IMR-90 (cell line): ENCODE measurements around the gene ALDH1A2. TPM values are rescaled to one million over a fixed set of nuclear protein-coding genes. Genes with fewer than 3 reads are reported as not detected.

Experiments
- ATAC-seq: fragments of 200-7000 bp; cut with Tn5 transposase; 2 replicates; pipeline ENCODE4 v1.9.1; 2020; ENCODE audit warnings: low read depth, mild to moderate bottlenecking, moderate library complexity
- BruUV-seq: library from RNA; stranded (reverse); fragments of 400-500 nt; replicated peaks from 2 replicates; lab custom pipeline; 2021; lab: Mats Ljungman, UMichigan
- CTCF ChIA-PET: fragments of 300-600 bp; formaldehyde crosslinking; extraction: SDS; loops from one replicate; lab custom pipeline; 2021; ENCODE audit warnings: antibody characterized with exemption; lab: Yijun Ruan, JAX
- POLR2A ChIA-PET: fragments of 300-600 bp; sonication (Branson Sonifier 250); formaldehyde crosslinking; loops from one replicate; lab custom pipeline; 2022; ENCODE audit warnings: antibody characterized with exemption; ENCODE audit not compliant: unreplicated experiment; lab: Charles Lee
- DNase-seq: peaks from one replicate; pipeline ENCODE4 v3.0.0; 2013
- H2AFZ ChIP-seq: replicated peaks from 2 replicates; pipeline ENCODE3; 2013; ENCODE audit warnings: low read length, mild to moderate bottlenecking; ENCODE audit not compliant: poor library complexity
- H2AK5ac ChIP-seq: 2 replicates; pipeline ENCODE4 v1.6.1; 2013; ENCODE audit warnings: low read depth, low read length, inconsistent platforms
- H2AK9ac ChIP-seq: replicated peaks from 2 replicates; pipeline ENCODE3; 2013; ENCODE audit warnings: mild to moderate bottlenecking, low read depth, low read length, moderate library complexity; ENCODE audit not compliant: poor library complexity
- H2BK120ac ChIP-seq: 2 replicates; pipeline ENCODE4 v1.6.1; 2013; ENCODE audit warnings: low read depth, low read length, inconsistent platforms
- H2BK15ac ChIP-seq: 3 replicates; pipeline ENCODE4 v1.6.1; 2013; ENCODE audit warnings: low read depth, low read length, inconsistent platforms
- H2BK20ac ChIP-seq: 2 replicates; pipeline ENCODE4 v1.6.1; 2013; ENCODE audit warnings: low read depth, mild to moderate bottlenecking, inconsistent platforms, low read length, moderate library complexity
- H2BK5ac ChIP-seq: 2 replicates; pipeline ENCODE4 v1.6.1; 2013; ENCODE audit warnings: mild to moderate bottlenecking, low read depth, low read length, inconsistent platforms; ENCODE audit not compliant: poor library complexity, severe bottlenecking
- H3K14ac ChIP-seq: replicated peaks from 2 replicates; pipeline ENCODE4 v1.6.1; 2013; ENCODE audit warnings: low read depth, low read length, inconsistent platforms
- H3K18ac ChIP-seq: 2 replicates; pipeline ENCODE4 v1.6.1; 2013; ENCODE audit warnings: low read depth, low read length, control low read depth
- H3K23ac ChIP-seq: 2 replicates; pipeline ENCODE4 v1.6.1; 2013; ENCODE audit warnings: low read depth, low read length, inconsistent platforms
- H3K27ac ChIP-seq: 2 replicates; pipeline ENCODE4 v1.5.1; 2013; ENCODE audit warnings: mild to moderate bottlenecking, control low read depth, low read length; ENCODE audit not compliant: insufficient read depth
- H3K27me3 ChIP-seq: 2 replicates; pipeline ENCODE4 v1.6.1; 2013; ENCODE audit warnings: low read length; ENCODE audit not compliant: control insufficient read depth, insufficient read depth
- H3K36me3 ChIP-seq: 2 replicates; pipeline ENCODE4 v1.6.1; 2013; ENCODE audit warnings: low read length, mixed read lengths; ENCODE audit not compliant: control insufficient read depth, insufficient read depth
- H3K4ac ChIP-seq: 2 replicates; pipeline ENCODE4 v1.6.1; 2013; ENCODE audit warnings: low read depth, low read length, inconsistent platforms
- H3K4me1 ChIP-seq: 2 replicates; pipeline ENCODE4 v1.6.1; 2013; ENCODE audit warnings: low read length, mixed read lengths; ENCODE audit not compliant: control insufficient read depth, insufficient read depth
- H3K4me2 ChIP-seq: 2 replicates; pipeline ENCODE4 v1.6.1; 2013; ENCODE audit warnings: low read depth, mild to moderate bottlenecking, control low read depth, low read length, moderate library complexity
- H3K4me3 ChIP-seq: 2 replicates; pipeline ENCODE4 v1.5.1; 2013; ENCODE audit warnings: low read depth, mild to moderate bottlenecking, control low read depth, low read length, moderate library complexity; ENCODE audit not compliant: insufficient read depth
- H3K56ac ChIP-seq: 2 replicates; pipeline ENCODE4 v1.6.1; 2013; ENCODE audit warnings: low read length, inconsistent platforms; ENCODE audit not compliant: insufficient read depth; ENCODE audit errors: extremely low read depth
- H3K79me1 ChIP-seq, 2 experiments: 2 replicates each; pipeline ENCODE4 v1.6.1; 2013; ENCODE audit warnings: low read length in 2 of 2, inconsistent platforms in 1 of 2, low read depth in 1 of 2
- H3K9ac ChIP-seq: 2 replicates; pipeline ENCODE4 v1.6.1; 2013; ENCODE audit warnings: low read depth, low read length, control low read depth
- H3K9me1 ChIP-seq: 2 replicates; pipeline ENCODE4 v1.6.1; 2013; ENCODE audit warnings: low read length, inconsistent platforms; ENCODE audit not compliant: insufficient read depth
- H3K9me3 ChIP-seq: 2 replicates; pipeline ENCODE4 v1.6.1; 2013; ENCODE audit warnings: low read length; ENCODE audit not compliant: control insufficient read depth, insufficient read depth
- H4K20me1 ChIP-seq: 2 replicates; pipeline ENCODE4 v1.6.1; 2013; ENCODE audit warnings: low read length, inconsistent platforms; ENCODE audit not compliant: insufficient read depth
- H4K5ac ChIP-seq: 2 replicates; pipeline ENCODE4 v1.6.1; 2013; ENCODE audit warnings: mild to moderate bottlenecking, low read depth, low read length, control low read depth
- H4K8ac ChIP-seq, 2 experiments: 2 replicates each; pipeline ENCODE4 v1.6.1; 2013; ENCODE audit warnings: low read depth in 2 of 2, low read length in 2 of 2, control low read depth in 1 of 2, inconsistent platforms in 1 of 2
- H4K91ac ChIP-seq: 2 replicates; pipeline ENCODE4 v1.6.1; 2013; ENCODE audit warnings: low read depth, low read length, inconsistent platforms; ENCODE audit not compliant: insufficient read depth
- CEBPB ChIP-seq: IDR thresholded peaks from 2 replicates; pipeline ENCODE4 v1.6.1; 2012; ENCODE audit warnings: low read depth, low read length, improper control_type of control experiment
- CHD1 ChIP-seq: IDR thresholded peaks from 2 replicates; pipeline ENCODE4 v1.6.1; 2012; ENCODE audit warnings: low read depth, low read length, improper control_type of control experiment
- CTCF ChIP-seq: conservative IDR thresholded peaks from 2 replicates; pipeline ENCODE4 v1.5.1; 2012; ENCODE audit warnings: mild to moderate bottlenecking, low read depth, low read length, improper control_type of control experiment
- SMC3 ChIP-seq: fragments of 150-350 bp; IDR thresholded peaks from 2 replicates; pipeline ENCODE4 v1.6.1; 2016; ENCODE audit warnings: low read depth, mild to moderate bottlenecking, antibody characterized with exemption, low read length, moderate library complexity
- USF2 ChIP-seq: fragments of 150-350 bp; IDR thresholded peaks from 2 replicates; pipeline ENCODE4 v1.6.1; 2017; ENCODE audit warnings: mild to moderate bottlenecking, antibody characterized with exemption, low read length, low read depth
- WGBS, 2 experiments: methylation state at CpG; one replicate each; pipeline versions ENCODE4 v1.1.5 to v1.1.7; 2013; ENCODE audit warnings: missing lambda C conversion rate in 2 of 2; ENCODE audit not compliant: insufficient read length in 1 of 2; ENCODE audit errors: extremely low coverage in 2 of 2; 5-methylcytosine and 5-hydroxymethylcytosine counted together
- dilution Hi-C: fragments of 300-500 bp; cut with HindIII; formaldehyde crosslinking; loops from one replicate; pipeline ENCODE4 v1.14.3; 2018; ENCODE audit warnings: low sequenced_read_pairs; ENCODE audit not compliant: unreplicated experiment
- in situ Hi-C: fragments of 300-500 bp; cut with MboI; formaldehyde crosslinking; loops from 3 replicates; pipeline ENCODE4 v1.14.3; 2019; ENCODE audit warnings: low sequenced_read_pairs, inconsistent platforms, mixed read lengths
- intact Hi-C: fragments of 100-400 bp; cut with micrococcal nuclease; formaldehyde crosslinking; loops from 2 replicates; pipeline ENCODE4 v1.10.0; 2022
- polyA plus RNA-seq, 3 experiments: library from polyadenylated mRNA; depleted of rRNA; stranded (reverse); fragments of >200 nt; gene quantifications; 2 replicates each; pipeline ENCODE4 v1.2.3, GENCODE V29; 2012; ENCODE audit warnings: low replicate concordance in 1 of 3
- total RNA-seq: library from RNA; depleted of rRNA; stranded (reverse); fragments of >200 nt; gene quantifications from 2 replicates; pipeline ENCODE4 v1.2.3, GENCODE V29; 2012

ALDH1A2 gene
- total and polyA plus RNA-seq, 2 of the 4 experiments (the other 2 are of a cell fraction), result not detected

GRCh38 chr15:58019503-58020376 is 45.8 kb downstream of the ALDH1A2 start:
- ATAC-seq, result no peak
- Histone ChIP-seq H3K36me3 (no peaks in the 10 kb centered on the region), H3K4me1 (no peaks in the 10 kb centered on the region), H3K14ac (no peak overlapping the region), H3K18ac (no peak overlapping the region), H4K5ac (no peak overlapping the region), H3K4me2 (no peak overlapping the region), H3K9me1 (no peaks in the 10 kb centered on the region), H3K23ac (no peak overlapping the region), H3K27ac (no peak overlapping the region), H2AK9ac (no peak overlapping the region), H4K91ac (no peak overlapping the region), H3K79me1 (no peaks in the 10 kb centered on the region), H2BK15ac (no peak overlapping the region), H3K27me3 (no peaks in the 10 kb centered on the region), H2BK120ac (no peak overlapping the region), H3K9ac (no peak overlapping the region), H3K4ac (no peak overlapping the region), H3K4me3 (no peak overlapping the region), H2AFZ (no peak overlapping the region), H4K20me1 (no peaks in the 10 kb centered on the region), H3K56ac (no peak overlapping the region), H4K8ac (no peak overlapping the region), H2AK5ac (no peak overlapping the region), H2BK5ac (no peak overlapping the region), H2BK20ac (no peak overlapping the region), H3K9me3 (no peaks in the 10 kb centered on the region)
- BruUV-seq, result no TSS peak
- intact Hi-C loops, result no loop called here
- WGBS, 2 experiments, result no CpG with 5 or more reads among the region's 5 CpGs
- TF ChIP-seq CHD1 (no peak), CTCF (no peak), SMC3 (no peak), CEBPB (no peak), USF2 (no peak)
- in situ Hi-C loops, result no loop called here
- peak; percentile 2 for DNase-seq
- POLR2A ChIA-PET, result no interaction called here
- CTCF ChIA-PET, result interaction anchor here (0.7 kb wide), 1 partner anchor 23 kb away, joined by 5 read pairs; no protein-coding TSS in a partner anchor
- dilution Hi-C loops, result no loop called here
